Endothelial cell of umbilical vein (primary cell): ENCODE data around the gene LRAT. TPM values are rescaled to one million over a fixed set of nuclear protein-coding genes. Genes with fewer than 3 reads are reported as not detected.

Experiments used
- BruUV-seq: library from RNA; stranded (reverse); fragments of 400-500 nt; replicated peaks from 2 replicates; lab custom pipeline; 2021; lab: Mats Ljungman, UMichigan
- CTCF ChIA-PET: fragments of 300-600, 350-600 bp; sonication (Branson Sonifier 250); formaldehyde crosslinking; loops from one replicate; lab custom pipeline; 2021; ENCODE audit warnings: antibody characterized with exemption, inconsistent platforms; lab: Charles Lee
- POLR2A ChIA-PET: fragments of 300-600, 350-600 bp; sonication (Branson Sonifier 250); formaldehyde crosslinking; loops from one replicate; lab custom pipeline; 2021; ENCODE audit warnings: antibody characterized with exemption, inconsistent platforms; lab: Charles Lee
- DNase-seq: peaks from one replicate; pipeline ENCODE4 v3.0.0-alpha.2; 2011; ENCODE audit warnings: low read depth, low spot score
- FAIRE-seq: peaks from 2 replicates; lab custom pipeline; 2011; peaks lifted over from hg19 to GRCh38; lab: Jason Lieb, UNC
- H2AFZ ChIP-seq: 2 replicates; pipeline ENCODE4 v1.6.0; 2012; ENCODE audit warnings: low read depth, low read length, control low read depth, inconsistent platforms
- H3K27ac ChIP-seq: 2 replicates; pipeline ENCODE4 v1.5.1; 2011; ENCODE audit warnings: low read depth, mild to moderate bottlenecking, control low read depth, low read length, moderate library complexity; ENCODE audit not compliant: insufficient read depth
- H3K27me3 ChIP-seq, 2 experiments: 2 replicates each; pipeline versions ENCODE4 v1.6.0 to v1.6.1; 2011; ENCODE audit warnings: low read length in 2 of 2, mixed read lengths in 1 of 2; ENCODE audit not compliant: control insufficient read depth in 2 of 2, insufficient read depth in 2 of 2
- H3K36me3 ChIP-seq, 2 experiments: 2 replicates in 1 of 2; 3 replicates in 1 of 2; pipeline ENCODE4 v1.5.1; 2011; ENCODE audit warnings: low read length in 2 of 2, mild to moderate bottlenecking in 1 of 2, moderate library complexity in 1 of 2; ENCODE audit not compliant: control insufficient read depth in 2 of 2, insufficient read depth in 2 of 2; ENCODE audit errors: extremely low read depth in 1 of 2
- H3K4me1 ChIP-seq: 3 replicates; pipeline ENCODE4 v1.5.1; 2011; ENCODE audit warnings: mild to moderate bottlenecking, low read length; ENCODE audit not compliant: control insufficient read depth, insufficient read depth; ENCODE audit errors: extremely low read depth
- H3K4me2 ChIP-seq: 2 replicates; pipeline ENCODE4 v1.6.1; 2011; ENCODE audit warnings: low read length, control low read depth, mixed read lengths; ENCODE audit not compliant: insufficient read depth
- H3K4me3 ChIP-seq, 3 experiments: fragments of 200-600 bp in 1 of 3; sonication (generic), shearing (Covaris generic) in 1 of 3; replicated peaks in 1 of 3; 2 replicates each; pipeline ENCODE4 v1.5.1; 2011 to 2016; ENCODE audit warnings: control low read depth in 3 of 3, low read length in 3 of 3, mild to moderate bottlenecking in 2 of 3, inconsistent platforms in 1 of 3, low read depth in 1 of 3, moderate library complexity in 1 of 3; ENCODE audit not compliant: insufficient read depth in 1 of 3
- H3K79me2 ChIP-seq: 2 replicates; pipeline ENCODE4 v1.6.0; 2012; ENCODE audit warnings: low read length, inconsistent platforms; ENCODE audit not compliant: control insufficient read depth, insufficient read depth
- H3K9ac ChIP-seq: replicated peaks from 2 replicates; pipeline ENCODE3; 2011; ENCODE audit warnings: low read length, control low read depth; ENCODE audit not compliant: insufficient read depth; ENCODE audit errors: extremely low read depth
- H3K9me1 ChIP-seq: replicated peaks from 3 replicates; pipeline ENCODE4 v1.6.0; 2011; ENCODE audit warnings: mild to moderate bottlenecking, low read length; ENCODE audit not compliant: control insufficient read depth, insufficient read depth; ENCODE audit errors: extremely low read depth
- H3K9me3 ChIP-seq: replicated peaks from 2 replicates; pipeline ENCODE4 v1.5.1; 2012; ENCODE audit warnings: low read length, inconsistent platforms; ENCODE audit not compliant: control insufficient read depth, insufficient read depth
- H4K20me1 ChIP-seq: replicated peaks from 2 replicates; pipeline ENCODE3; 2011; ENCODE audit warnings: mild to moderate bottlenecking, low read length; ENCODE audit not compliant: control insufficient read depth, insufficient read depth; ENCODE audit errors: extremely low read depth
- EZH2 ChIP-seq: IDR thresholded peaks from 2 replicates; pipeline ENCODE4 v1.6.1; 2012; ENCODE audit warnings: borderline replicate concordance, low read depth, mild to moderate bottlenecking, moderate library complexity, low read length, inconsistent platforms; ENCODE audit not compliant: severe bottlenecking
- FOS ChIP-seq: IDR thresholded peaks from 2 replicates; pipeline ENCODE4 v1.6.1; 2011; ENCODE audit warnings: mild to moderate bottlenecking, low read length, moderate library complexity, borderline replicate concordance; ENCODE audit not compliant: insufficient read depth
- GATA2 ChIP-seq: IDR thresholded peaks from 2 replicates; pipeline ENCODE4 v1.7.0; 2011; ENCODE audit warnings: low read depth, mild to moderate bottlenecking, moderate library complexity, mixed read lengths, low read length; ENCODE audit not compliant: insufficient read length, insufficient read depth
- JUN ChIP-seq: IDR thresholded peaks from 2 replicates; pipeline ENCODE4 v1.6.1; 2011; ENCODE audit warnings: borderline replicate concordance, low read depth; ENCODE audit not compliant: insufficient read length, insufficient read depth
- MYC ChIP-seq: IDR thresholded peaks from one replicate; pipeline ENCODE4 v1.6.1; 2011; ENCODE audit warnings: mild to moderate bottlenecking, low read depth, low read length
- POLR2A ChIP-seq: IDR thresholded peaks from 2 replicates; pipeline ENCODE4 v1.6.1; 2012; ENCODE audit warnings: low read depth, mild to moderate bottlenecking, control low read depth, low read length
- POLR2AphosphoS5 ChIP-seq: IDR thresholded peaks from 2 replicates; pipeline ENCODE4 v1.6.1; 2012; ENCODE audit warnings: low read depth, mild to moderate bottlenecking, control low read depth, low read length, moderate library complexity; ENCODE audit not compliant: insufficient read depth
- dilution Hi-C: fragments of 300-500 bp; cut with MboI; formaldehyde crosslinking; loops from one replicate; pipeline ENCODE4 v1.15.0; 2019; ENCODE audit warnings: low sequenced_read_pairs; ENCODE audit not compliant: extremely low pct_ligation_motif_present
- intact Hi-C: fragments of 100-400 bp; cut with micrococcal nuclease; formaldehyde crosslinking; loops from one replicate; pipeline ENCODE4 v1.10.0; 2022
- polyA plus RNA-seq, 4 experiments: library from polyadenylated mRNA; depleted of rRNA in 3 of 4; stranded (reverse) in 3 of 4; unstranded in 1 of 4; fragments of >200 nt; gene quantifications; 2 replicates each; pipeline versions ENCODE4 v1.2.1 to v1.2.3, GENCODE V29; 2011 to 2012; ENCODE audit warnings: missing spikeins in 1 of 4
- total RNA-seq: library from RNA; stranded (reverse); gene quantifications from 2 replicates; pipeline ENCODE4 v1.2.3, GENCODE V29; 2021
- TF ChIP-seq, protein P1 (sequence below), 2 donors: IDR thresholded peaks; 1 replicate in 1 of 2; 2 replicates in 1 of 2; pipeline ENCODE4 v1.5.1; 2011; ENCODE audit warnings: low read length in 2 of 2, mild to moderate bottlenecking in 2 of 2, moderate library complexity in 2 of 2, control low read depth in 1 of 2, inconsistent platforms in 1 of 2, low read depth in 1 of 2; ENCODE audit not compliant: insufficient read depth in 1 of 2; ENCODE audit errors: extremely low read depth in 1 of 2
- TF ChIP-seq, protein P2 (sequence below): IDR thresholded peaks from 2 replicates; pipeline ENCODE4 v1.6.1; 2011; ENCODE audit not compliant: insufficient read depth, insufficient read length

The LRAT gene
- total and polyA plus RNA-seq, 2 donors (not counting 3 experiments of a cell fraction or from before 2014, with no cell fraction given) = not detected

DNA sequence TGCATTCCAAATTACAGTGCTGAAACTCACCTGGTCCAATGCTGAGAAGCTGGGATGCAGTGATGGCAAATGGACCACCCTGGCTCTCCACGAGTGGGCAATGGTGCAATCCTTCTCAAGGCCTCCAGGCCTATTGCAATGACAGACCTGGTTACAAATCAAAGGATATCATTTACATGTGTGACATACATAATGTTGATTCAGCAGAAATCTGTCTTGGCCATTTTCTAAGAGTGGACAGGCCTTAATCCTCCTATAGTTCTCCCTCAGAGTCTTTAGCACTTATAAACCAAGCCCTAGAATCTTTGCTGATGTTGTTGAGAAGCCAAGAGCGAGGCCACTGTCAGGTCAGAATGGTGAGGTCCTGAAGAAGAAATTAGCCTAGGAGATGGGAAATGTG lies 17.1 kb downstream of the LRAT start:
- Histone ChIP-seq H4K20me1 (no peaks in the 10 kb centered on the region), H2AFZ (no peak overlapping the region), H3K4me1 (no peaks in the 10 kb centered on the region), H3K4me3 (no peak overlapping the region), H3K9ac (no peak overlapping the region), H3K9me3 (no peaks in the 10 kb centered on the region), H3K9me1 (no peaks in the 10 kb centered on the region), H3K79me2 (no peaks in the 10 kb centered on the region), H3K36me3 (no peaks in the 10 kb centered on the region), H3K27me3 (no peaks in the 10 kb centered on the region), H3K27ac (no peak overlapping the region), H3K4me2 (no peak overlapping the region)
- BruUV-seq = no TSS peak
- dilution Hi-C loops (no loop called here), intact Hi-C loops (no loop called here)
- TF ChIP-seq FOS = no peak
- TF ChIP-seq, protein P1, sequence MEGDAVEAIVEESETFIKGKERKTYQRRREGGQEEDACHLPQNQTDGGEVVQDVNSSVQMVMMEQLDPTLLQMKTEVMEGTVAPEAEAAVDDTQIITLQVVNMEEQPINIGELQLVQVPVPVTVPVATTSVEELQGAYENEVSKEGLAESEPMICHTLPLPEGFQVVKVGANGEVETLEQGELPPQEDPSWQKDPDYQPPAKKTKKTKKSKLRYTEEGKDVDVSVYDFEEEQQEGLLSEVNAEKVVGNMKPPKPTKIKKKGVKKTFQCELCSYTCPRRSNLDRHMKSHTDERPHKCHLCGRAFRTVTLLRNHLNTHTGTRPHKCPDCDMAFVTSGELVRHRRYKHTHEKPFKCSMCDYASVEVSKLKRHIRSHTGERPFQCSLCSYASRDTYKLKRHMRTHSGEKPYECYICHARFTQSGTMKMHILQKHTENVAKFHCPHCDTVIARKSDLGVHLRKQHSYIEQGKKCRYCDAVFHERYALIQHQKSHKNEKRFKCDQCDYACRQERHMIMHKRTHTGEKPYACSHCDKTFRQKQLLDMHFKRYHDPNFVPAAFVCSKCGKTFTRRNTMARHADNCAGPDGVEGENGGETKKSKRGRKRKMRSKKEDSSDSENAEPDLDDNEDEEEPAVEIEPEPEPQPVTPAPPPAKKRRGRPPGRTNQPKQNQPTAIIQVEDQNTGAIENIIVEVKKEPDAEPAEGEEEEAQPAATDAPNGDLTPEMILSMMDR (IDR thresholded peaks at IDR 0.05; ENCODE audit: extremely low read depth in 1 of 2, insufficient read depth in 1 of 2, low read depth in 1 of 2, low read length in 2 of 2) = no peak
- TF ChIP-seq MYC = no peak
- TF ChIP-seq POLR2A = no peak
- TF ChIP-seq POLR2AphosphoS5 = no peak
- TF ChIP-seq JUN = no peak
- TF ChIP-seq, protein P2, sequence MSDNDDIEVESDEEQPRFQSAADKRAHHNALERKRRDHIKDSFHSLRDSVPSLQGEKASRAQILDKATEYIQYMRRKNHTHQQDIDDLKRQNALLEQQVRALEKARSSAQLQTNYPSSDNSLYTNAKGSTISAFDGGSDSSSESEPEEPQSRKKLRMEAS = no peak
- no peak for TF ChIP-seq EZH2
- TF ChIP-seq GATA2 = no peak
- ChIA-PET POLR2A (no interaction called here), CTCF (no interaction called here)
- FAIRE-seq (no peak), DNase-seq (no peak)
